IMR-90 (cell line): Measurements from ENCODE around the gene SYTL3.

Experiments used
- ELK1 ChIP-seq: fragments of 150-350 bp; IDR thresholded peaks from 2 replicates; pipeline ENCODE4 v1.6.1; 2016; ENCODE audit warnings: low read depth, mild to moderate bottlenecking, low read length, moderate library complexity, borderline replicate concordance
- MAFK ChIP-seq: IDR thresholded peaks from 2 replicates; pipeline ENCODE4 v1.6.1; 2012; ENCODE audit warnings: low read depth, low read length, improper control_type of control experiment
- POLR2A ChIP-seq: IDR thresholded peaks from 2 replicates; pipeline ENCODE4 v1.6.1; 2012; ENCODE audit warnings: mild to moderate bottlenecking, low read depth, low read length
- RAD21 ChIP-seq: IDR thresholded peaks from 2 replicates; pipeline ENCODE4 v1.6.1; 2012; ENCODE audit warnings: low read length, improper control_type of control experiment
- RCOR1 ChIP-seq: IDR thresholded peaks from 2 replicates; pipeline ENCODE4 v1.6.1; 2012; ENCODE audit warnings: mild to moderate bottlenecking, low read length, improper control_type of control experiment; ENCODE audit not compliant: insufficient replicate concordance
- USF2 ChIP-seq: fragments of 150-350 bp; IDR thresholded peaks from 2 replicates; pipeline ENCODE4 v1.6.1; 2017; ENCODE audit warnings: mild to moderate bottlenecking, antibody characterized with exemption, low read length, low read depth
- TF ChIP-seq, protein P1 (sequence below): conservative IDR thresholded peaks from 2 replicates; pipeline ENCODE4 v1.5.1; 2012; ENCODE audit warnings: mild to moderate bottlenecking, low read depth, low read length, improper control_type of control experiment

GRCh38 chr6:158743033-158743651 is 93.3 kb downstream of the SYTL3 start:
- no peak for TF ChIP-seq RAD21
- TF ChIP-seq, protein P1, sequence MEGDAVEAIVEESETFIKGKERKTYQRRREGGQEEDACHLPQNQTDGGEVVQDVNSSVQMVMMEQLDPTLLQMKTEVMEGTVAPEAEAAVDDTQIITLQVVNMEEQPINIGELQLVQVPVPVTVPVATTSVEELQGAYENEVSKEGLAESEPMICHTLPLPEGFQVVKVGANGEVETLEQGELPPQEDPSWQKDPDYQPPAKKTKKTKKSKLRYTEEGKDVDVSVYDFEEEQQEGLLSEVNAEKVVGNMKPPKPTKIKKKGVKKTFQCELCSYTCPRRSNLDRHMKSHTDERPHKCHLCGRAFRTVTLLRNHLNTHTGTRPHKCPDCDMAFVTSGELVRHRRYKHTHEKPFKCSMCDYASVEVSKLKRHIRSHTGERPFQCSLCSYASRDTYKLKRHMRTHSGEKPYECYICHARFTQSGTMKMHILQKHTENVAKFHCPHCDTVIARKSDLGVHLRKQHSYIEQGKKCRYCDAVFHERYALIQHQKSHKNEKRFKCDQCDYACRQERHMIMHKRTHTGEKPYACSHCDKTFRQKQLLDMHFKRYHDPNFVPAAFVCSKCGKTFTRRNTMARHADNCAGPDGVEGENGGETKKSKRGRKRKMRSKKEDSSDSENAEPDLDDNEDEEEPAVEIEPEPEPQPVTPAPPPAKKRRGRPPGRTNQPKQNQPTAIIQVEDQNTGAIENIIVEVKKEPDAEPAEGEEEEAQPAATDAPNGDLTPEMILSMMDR, result no peak
- no peak for TF ChIP-seq MAFK
- TF ChIP-seq ELK1, result no peak
- TF ChIP-seq POLR2A, result no peak
- no peak for TF ChIP-seq RCOR1
- TF ChIP-seq USF2, result no peak
